ENCODE measurements around the gene APP.

APP gene

DNA sequence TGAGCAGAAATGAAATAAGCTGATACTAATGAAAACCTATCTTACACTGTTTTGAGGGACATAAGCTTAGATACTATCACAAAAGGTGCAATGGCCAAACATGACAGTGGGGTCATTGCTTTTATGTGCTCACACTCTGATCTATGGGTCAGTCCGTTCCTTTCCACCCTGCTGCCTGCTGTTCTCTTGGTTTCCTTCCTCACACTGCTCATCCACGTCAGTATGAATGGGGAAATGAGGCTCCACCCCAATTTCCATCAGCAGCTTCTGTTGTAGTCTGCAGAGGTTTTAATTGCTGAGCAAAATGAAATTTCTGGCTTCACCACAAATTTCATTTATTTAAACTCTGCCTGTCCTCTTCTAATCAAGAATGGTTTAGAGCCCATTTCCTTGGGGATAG, 280.6 kb downstream of the APP start:
- no peak for ATAC-seq
- TF ChIP-seq, protein P1, sequence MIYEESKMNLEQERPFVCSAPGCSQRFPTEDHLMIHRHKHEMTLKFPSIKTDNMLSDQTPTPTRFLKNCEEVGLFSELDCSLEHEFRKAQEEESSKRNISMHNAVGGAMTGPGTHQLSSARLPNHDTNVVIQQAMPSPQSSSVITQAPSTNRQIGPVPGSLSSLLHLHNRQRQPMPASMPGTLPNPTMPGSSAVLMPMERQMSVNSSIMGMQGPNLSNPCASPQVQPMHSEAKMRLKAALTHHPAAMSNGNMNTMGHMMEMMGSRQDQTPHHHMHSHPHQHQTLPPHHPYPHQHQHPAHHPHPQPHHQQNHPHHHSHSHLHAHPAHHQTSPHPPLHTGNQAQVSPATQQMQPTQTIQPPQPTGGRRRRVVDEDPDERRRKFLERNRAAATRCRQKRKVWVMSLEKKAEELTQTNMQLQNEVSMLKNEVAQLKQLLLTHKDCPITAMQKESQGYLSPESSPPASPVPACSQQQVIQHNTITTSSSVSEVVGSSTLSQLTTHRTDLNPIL (CRISPR knock-in tag; IDR thresholded peaks at IDR 0.05; ENCODE audit: low read depth): no peak
- TF ChIP-seq GLIS3 (CRISPR knock-in tag; IDR thresholded peaks at IDR 0.05) (no peak), ISL1 (CRISPR knock-in tag; IDR thresholded peaks at IDR 0.05) (no peak), ZNF8 (CRISPR knock-in tag; IDR thresholded peaks at IDR 0.05) (no peak), RARB (CRISPR knock-in tag; IDR thresholded peaks at IDR 0.05) (no peak), PPARA (CRISPR knock-in tag; IDR thresholded peaks at IDR 0.05; ENCODE audit: borderline replicate concordance) (no peak), ZFP3 (CRISPR knock-in tag; IDR thresholded peaks at IDR 0.05) (no peak), ARNTL (CRISPR knock-in tag; IDR thresholded peaks at IDR 0.05; ENCODE audit: borderline replicate concordance, low read depth) (no peak), BACH2 (CRISPR knock-in tag; IDR thresholded peaks at IDR 0.05; ENCODE audit: borderline replicate concordance) (no peak), ZNF70 (CRISPR knock-in tag; IDR thresholded peaks at IDR 0.05) (no peak), OSR1 (CRISPR knock-in tag; IDR thresholded peaks at IDR 0.05) (no peak), ZFP30 (CRISPR knock-in tag; IDR thresholded peaks at IDR 0.05) (no peak), ESRRG (CRISPR knock-in tag; IDR thresholded peaks at IDR 0.05) (no peak), ZC3H10 (CRISPR knock-in tag; IDR thresholded peaks at IDR 0.05) (no peak)
- TF ChIP-seq, protein P2, sequence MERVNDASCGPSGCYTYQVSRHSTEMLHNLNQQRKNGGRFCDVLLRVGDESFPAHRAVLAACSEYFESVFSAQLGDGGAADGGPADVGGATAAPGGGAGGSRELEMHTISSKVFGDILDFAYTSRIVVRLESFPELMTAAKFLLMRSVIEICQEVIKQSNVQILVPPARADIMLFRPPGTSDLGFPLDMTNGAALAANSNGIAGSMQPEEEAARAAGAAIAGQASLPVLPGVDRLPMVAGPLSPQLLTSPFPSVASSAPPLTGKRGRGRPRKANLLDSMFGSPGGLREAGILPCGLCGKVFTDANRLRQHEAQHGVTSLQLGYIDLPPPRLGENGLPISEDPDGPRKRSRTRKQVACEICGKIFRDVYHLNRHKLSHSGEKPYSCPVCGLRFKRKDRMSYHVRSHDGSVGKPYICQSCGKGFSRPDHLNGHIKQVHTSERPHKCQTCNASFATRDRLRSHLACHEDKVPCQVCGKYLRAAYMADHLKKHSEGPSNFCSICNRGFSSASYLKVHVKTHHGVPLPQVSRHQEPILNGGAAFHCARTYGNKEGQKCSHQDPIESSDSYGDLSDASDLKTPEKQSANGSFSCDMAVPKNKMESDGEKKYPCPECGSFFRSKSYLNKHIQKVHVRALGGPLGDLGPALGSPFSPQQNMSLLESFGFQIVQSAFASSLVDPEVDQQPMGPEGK (CRISPR knock-in tag; IDR thresholded peaks at IDR 0.05; ENCODE audit: borderline replicate concordance): no peak
- TF ChIP-seq, protein P3, sequence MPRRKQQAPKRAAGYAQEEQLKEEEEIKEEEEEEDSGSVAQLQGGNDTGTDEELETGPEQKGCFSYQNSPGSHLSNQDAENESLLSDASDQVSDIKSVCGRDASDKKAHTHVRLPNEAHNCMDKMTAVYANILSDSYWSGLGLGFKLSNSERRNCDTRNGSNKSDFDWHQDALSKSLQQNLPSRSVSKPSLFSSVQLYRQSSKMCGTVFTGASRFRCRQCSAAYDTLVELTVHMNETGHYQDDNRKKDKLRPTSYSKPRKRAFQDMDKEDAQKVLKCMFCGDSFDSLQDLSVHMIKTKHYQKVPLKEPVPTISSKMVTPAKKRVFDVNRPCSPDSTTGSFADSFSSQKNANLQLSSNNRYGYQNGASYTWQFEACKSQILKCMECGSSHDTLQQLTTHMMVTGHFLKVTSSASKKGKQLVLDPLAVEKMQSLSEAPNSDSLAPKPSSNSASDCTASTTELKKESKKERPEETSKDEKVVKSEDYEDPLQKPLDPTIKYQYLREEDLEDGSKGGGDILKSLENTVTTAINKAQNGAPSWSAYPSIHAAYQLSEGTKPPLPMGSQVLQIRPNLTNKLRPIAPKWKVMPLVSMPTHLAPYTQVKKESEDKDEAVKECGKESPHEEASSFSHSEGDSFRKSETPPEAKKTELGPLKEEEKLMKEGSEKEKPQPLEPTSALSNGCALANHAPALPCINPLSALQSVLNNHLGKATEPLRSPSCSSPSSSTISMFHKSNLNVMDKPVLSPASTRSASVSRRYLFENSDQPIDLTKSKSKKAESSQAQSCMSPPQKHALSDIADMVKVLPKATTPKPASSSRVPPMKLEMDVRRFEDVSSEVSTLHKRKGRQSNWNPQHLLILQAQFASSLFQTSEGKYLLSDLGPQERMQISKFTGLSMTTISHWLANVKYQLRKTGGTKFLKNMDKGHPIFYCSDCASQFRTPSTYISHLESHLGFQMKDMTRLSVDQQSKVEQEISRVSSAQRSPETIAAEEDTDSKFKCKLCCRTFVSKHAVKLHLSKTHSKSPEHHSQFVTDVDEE (CRISPR knock-in tag; IDR thresholded peaks at IDR 0.05): no peak
- TF ChIP-seq, protein P4, sequence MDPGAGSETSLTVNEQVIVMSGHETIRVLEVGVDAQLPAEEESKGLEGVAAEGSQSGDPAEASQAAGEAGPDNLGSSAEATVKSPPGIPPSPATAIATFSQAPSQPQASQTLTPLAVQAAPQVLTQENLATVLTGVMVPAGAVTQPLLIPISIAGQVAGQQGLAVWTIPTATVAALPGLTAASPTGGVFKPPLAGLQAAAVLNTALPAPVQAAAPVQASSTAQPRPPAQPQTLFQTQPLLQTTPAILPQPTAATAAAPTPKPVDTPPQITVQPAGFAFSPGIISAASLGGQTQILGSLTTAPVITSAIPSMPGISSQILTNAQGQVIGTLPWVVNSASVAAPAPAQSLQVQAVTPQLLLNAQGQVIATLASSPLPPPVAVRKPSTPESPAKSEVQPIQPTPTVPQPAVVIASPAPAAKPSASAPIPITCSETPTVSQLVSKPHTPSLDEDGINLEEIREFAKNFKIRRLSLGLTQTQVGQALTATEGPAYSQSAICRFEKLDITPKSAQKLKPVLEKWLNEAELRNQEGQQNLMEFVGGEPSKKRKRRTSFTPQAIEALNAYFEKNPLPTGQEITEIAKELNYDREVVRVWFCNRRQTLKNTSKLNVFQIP (CRISPR knock-in tag; IDR thresholded peaks at IDR 0.05; ENCODE audit: borderline replicate concordance, low read depth): no peak

DNA sequence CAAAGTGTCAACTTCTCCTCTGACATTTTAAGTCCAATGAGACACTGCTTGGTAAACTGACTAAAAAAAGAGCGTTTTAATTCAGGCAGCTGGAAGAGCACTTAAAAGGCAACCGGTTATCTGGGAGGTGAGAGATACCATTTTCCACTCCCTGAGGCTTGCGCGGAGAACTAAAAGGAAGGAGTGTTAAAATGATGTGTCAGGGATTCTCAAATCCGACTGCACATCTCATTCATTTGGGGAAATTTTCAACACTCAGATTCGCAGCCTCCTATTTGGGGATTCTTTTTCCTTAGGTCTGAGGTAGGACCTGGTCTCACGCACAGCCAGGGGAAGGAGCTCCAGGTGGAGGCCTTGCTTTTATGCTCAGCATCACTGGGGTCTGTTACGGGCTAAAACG, 281.9 kb downstream of the APP start:
- no peak for ATAC-seq
- TF ChIP-seq ZNF565 (CRISPR knock-in tag; conservative IDR thresholded peaks at IDR 0.05; ENCODE audit: low read depth) (no peak), GLIS3 (CRISPR knock-in tag; IDR thresholded peaks at IDR 0.05) (no peak), ZNF8 (CRISPR knock-in tag; IDR thresholded peaks at IDR 0.05) (no peak), ZC3H10 (CRISPR knock-in tag; IDR thresholded peaks at IDR 0.05) (no peak), ZFP30 (CRISPR knock-in tag; IDR thresholded peaks at IDR 0.05) (no peak), ISL1 (CRISPR knock-in tag; IDR thresholded peaks at IDR 0.05) (no peak), TCF4 (CRISPR knock-in tag; IDR thresholded peaks at IDR 0.05; ENCODE audit: borderline replicate concordance) (no peak), ARNTL (CRISPR knock-in tag; IDR thresholded peaks at IDR 0.05; ENCODE audit: borderline replicate concordance, low read depth) (no peak), ZFP3 (CRISPR knock-in tag; IDR thresholded peaks at IDR 0.05) (no peak), OSR1 (CRISPR knock-in tag; IDR thresholded peaks at IDR 0.05) (no peak)

DNA sequence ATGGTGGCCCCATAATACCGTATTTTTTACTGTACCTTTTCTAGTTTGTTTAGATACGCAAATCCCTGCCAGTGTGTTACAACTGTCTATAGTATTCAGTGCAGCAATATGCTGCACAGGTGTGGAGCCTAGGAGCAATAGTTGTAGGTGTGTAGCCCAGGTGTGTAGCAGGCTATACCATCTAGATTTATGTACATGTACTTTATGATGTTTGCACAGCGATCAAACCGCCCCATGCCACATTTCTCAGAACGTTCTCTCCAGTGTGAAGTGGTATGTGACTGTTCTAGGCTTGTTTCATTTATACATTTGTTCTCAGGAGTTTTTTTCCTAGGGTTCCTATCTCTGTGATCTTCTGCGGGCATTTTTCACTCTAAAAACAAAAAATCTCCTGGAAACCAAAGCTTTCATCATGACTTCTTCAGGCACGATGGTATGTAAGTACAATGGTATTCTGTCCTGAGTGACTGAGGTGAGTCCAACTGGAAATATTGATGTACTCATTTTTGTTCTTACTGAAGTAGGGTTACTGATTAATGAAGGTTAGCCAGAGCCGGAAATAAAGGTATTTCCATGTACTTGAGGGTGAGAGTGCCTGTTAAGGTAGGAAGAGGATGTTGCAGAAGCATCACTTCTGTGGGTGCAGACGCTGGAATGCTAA, 282.8 kb downstream of the APP start:
- TF ChIP-seq ESRRG (CRISPR knock-in tag; IDR thresholded peaks at IDR 0.05) (no peak), ISL1 (CRISPR knock-in tag; IDR thresholded peaks at IDR 0.05) (no peak), TCF4 (CRISPR knock-in tag; IDR thresholded peaks at IDR 0.05; ENCODE audit: borderline replicate concordance) (no peak), GLIS3 (CRISPR knock-in tag; IDR thresholded peaks at IDR 0.05) (no peak), RARB (CRISPR knock-in tag; IDR thresholded peaks at IDR 0.05) (no peak), ZFP3 (CRISPR knock-in tag; IDR thresholded peaks at IDR 0.05) (no peak), ZFP30 (CRISPR knock-in tag; IDR thresholded peaks at IDR 0.05) (no peak), OSR1 (CRISPR knock-in tag; IDR thresholded peaks at IDR 0.05) (no peak), SNAI2 (CRISPR knock-in tag; IDR thresholded peaks at IDR 0.05) (no peak), ZC3H10 (CRISPR knock-in tag; IDR thresholded peaks at IDR 0.05) (no peak)
- TF ChIP-seq, protein P4 (CRISPR knock-in tag; IDR thresholded peaks at IDR 0.05; ENCODE audit: borderline replicate concordance, low read depth): no peak
- ATAC-seq: no peak
